CD4-positive, alpha-beta T cell treated with Interleukin-21 for 1 hour (primary cell): ENCODE measurements around the gene URI1.
"Not testable (repeated sequence)": the region's sequence is repeated elsewhere in the genome, so short reads cannot be mapped to it uniquely, and the experiment has no call there.

ENCODE experiments used
- DNase-seq: peaks from one replicate; pipeline ENCODE4 v3.0.0-alpha.2; 2020

Gene URI1

DNA sequence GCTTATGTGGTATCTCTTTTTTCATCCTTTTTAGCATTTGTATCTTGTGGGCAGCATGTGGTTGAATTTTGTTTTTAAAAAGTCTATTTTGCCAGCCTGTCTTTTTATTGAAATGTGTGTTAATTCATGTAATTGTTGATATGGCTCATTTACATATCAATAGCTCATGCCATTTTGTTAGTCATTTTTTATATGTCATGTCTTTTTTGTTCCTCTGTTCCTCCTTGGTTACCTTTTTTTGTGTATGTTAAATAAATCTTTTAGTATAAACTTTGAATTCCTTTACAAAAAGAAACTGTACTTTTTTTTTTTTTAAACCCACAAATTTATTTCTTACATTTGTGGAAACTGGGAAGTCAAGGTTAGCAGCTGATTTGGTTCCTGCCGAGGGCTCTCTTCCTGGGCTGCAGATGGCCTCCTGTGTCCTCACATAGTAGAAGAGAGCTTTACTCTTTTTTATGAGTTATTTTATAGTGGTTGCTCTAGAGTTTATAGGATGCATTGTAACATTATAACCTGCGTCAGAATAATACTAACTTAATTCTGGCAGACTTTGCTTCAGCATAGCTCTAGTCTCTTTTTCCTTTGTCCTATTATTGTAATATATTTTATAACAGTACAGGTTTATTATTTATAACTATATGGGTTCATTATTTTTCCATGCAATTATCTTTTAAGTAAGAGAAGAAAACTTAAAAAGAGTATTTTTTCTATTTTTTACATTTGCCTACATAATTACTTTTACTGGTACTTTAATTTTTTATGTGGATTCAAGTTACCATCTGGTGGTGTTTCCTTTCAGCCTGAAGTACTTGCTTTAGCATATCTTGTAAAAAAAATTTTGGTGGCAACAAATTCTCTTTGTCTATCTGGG, 86.3 kb downstream of the URI1 start:
- DNase-seq: no peak

DNA sequence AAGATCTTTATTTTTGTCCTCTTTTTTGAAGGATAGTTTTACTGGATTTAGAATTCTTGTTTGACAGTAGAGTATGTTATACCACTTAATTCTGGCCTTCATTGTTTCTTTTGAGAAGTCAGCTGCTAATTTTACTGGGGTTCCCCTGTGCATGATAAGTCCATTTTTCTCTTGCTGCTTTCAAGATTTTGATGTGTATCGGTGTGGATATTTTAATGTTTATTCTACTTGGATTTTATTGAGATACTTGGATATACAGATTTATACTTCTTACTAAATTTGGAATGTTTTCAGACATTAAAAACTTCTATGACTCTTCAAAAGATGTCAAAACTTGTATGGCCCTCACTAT, 86.9 kb downstream of the URI1 start:
- DNase-seq: no peak

DNA sequence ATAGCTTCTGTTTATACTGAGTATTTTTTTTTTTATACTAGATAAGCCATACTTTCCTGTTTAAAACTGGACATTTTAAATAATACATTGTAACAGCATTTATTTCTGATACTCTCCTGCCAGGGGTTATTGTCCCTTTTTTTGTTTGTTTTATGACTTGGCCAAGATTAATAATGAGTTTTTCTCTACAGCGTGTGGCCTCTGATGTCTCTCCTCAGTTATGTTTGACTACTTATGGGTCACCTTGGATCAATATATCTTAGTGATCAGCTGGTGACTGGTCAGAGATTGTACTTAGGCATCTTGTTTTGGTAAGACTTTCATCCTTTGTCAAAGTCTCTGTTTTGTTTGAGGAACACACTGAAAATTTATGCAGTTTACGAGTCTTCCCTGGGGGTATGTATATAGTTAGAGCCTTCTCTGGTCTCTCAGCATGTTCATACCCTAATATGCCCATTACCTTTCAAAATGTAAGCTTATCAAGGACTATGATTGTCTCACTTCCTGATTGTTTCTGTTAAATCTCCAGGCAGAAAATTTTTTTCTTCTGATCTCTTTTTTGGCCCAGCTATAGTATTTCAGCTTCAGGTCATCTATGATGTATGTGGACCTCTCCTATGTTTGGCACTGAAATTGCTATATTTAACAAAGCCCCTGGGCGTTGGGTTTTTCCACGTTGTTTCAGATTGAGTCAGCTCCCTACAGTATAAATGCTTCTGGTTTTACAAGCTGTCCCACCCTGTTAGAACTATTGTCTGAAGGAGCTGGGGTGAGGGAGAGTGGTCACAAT, 87.9 kb downstream of the URI1 start:
- DNase-seq: no peak

DNA sequence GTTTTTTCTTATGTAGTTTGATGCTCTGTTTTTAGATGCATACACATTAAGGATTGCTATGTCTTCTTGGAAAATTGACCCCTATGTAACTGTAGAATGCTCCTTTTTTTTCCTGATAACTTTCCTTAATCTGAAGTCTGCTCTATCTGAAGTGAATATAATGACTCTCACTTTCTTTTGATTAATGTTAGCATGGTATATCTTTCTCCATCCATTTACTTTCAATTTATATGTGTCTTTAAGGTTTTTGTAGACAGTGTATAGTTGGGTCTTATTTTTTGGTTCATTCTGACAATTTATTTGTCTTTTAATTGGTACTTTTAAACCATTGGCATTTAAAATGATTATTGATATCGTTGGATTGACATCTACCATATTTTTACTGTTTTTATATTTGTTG, 92.3 kb downstream of the URI1 start:
- no peak for DNase-seq

DNA sequence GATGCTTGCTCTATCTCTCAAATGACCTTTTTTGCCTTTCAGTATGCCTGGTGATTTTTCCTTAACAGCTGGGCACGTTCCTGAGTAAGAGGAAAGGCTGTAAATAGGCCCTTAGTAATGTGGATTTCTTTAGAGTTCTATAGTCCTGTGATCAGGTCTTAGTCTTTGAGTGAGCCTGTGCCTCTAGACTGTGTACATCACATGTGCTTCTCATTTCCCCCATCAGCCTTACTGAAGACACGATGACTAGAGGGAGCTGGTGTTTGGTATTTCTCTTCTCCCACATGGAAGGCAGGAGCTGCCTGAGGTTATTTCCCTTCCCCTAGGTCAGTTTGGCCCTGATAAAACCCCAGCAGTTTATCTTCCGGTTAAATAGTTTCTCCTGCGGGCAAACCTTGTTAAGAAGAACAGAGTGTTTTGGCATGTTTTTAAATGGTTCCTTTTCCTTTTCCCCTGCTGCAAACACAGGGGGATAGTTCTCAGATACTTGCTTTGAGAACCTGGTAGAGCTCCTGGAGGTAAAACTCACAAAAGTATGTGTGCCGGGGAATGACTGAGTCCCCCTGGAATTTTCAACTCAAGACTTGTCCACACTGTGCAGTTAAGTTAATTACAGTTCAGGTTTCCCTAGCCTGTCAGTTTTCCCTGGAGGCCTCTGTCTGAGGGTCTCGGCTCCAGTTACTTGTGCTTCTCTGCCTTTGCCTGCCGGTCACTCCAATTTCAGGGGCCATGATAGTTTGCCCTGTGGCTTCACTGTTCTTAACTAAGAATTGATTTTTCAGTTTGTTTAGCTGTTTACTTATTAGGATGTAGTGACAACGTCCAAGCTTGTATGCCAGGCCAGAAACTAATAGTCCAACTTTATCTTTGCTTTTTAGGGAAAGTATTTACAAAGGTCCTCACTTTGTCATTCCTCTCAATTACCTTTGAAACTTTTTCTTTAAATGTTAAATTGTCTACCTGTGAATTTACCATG, 94.4 kb downstream of the URI1 start:
- no peak for DNase-seq

DNA sequence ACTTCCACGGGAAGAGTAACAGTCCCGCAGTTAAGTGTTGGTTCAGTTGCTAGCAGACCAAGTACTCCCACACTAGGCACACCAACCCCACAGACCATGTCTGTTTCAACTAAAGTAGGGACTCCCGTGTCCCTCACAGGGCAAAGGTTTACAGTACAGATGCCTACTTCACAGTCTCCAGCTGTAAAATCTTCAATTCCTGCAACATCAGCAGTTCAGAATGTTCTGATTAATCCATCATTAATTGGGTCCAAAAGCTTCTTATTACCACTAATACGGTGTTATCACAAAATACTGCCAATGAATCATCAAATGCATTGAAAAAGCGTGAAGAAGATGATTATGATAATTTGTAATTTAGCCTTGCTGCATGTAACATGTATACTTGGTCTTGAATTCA, 95.8 kb downstream of the URI1 start:
- DNase-seq: no peak

DNA sequence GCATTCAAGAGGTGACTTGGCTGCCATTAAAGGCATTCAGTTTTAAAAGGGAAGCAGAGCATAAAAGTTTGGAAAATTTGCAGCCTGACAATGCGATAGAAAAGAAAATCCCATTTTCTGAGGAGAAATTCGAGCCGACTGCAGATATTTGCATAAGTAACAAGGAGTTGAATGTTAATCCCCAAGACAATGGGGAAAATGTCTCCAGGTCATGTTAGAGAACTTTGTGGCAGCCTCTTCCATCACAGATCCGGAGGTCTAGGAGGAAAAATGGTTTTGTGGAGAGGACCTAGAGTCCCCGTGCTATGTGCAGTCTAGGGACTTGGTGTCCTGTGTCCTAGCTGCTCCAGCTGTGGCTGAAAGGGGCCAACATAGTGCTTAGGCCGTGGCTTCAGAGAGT, 99.9 kb downstream of the URI1 start:
- DNase-seq: not testable (repeated sequence)

DNA sequence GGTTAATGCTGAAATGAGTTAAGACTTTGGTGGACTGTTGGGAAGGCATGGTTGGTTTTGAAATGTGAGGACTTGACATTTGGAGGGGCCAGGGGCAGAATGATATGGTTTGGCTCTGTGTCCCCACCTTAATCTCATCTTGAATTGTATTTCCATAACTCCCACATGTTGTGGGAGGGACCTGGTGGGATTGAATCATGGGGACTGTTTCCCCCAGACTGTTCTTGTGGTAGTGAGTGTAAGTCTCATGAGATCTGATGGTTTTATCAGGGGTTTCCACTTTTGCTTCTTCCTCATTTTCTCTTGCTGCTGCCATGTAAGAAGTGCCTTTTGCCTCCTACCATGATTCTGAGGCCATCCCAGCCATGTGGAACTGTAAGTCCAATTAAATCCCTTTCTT, 101.0 kb downstream of the URI1 start:
- not testable (repeated sequence) for DNase-seq

DNA sequence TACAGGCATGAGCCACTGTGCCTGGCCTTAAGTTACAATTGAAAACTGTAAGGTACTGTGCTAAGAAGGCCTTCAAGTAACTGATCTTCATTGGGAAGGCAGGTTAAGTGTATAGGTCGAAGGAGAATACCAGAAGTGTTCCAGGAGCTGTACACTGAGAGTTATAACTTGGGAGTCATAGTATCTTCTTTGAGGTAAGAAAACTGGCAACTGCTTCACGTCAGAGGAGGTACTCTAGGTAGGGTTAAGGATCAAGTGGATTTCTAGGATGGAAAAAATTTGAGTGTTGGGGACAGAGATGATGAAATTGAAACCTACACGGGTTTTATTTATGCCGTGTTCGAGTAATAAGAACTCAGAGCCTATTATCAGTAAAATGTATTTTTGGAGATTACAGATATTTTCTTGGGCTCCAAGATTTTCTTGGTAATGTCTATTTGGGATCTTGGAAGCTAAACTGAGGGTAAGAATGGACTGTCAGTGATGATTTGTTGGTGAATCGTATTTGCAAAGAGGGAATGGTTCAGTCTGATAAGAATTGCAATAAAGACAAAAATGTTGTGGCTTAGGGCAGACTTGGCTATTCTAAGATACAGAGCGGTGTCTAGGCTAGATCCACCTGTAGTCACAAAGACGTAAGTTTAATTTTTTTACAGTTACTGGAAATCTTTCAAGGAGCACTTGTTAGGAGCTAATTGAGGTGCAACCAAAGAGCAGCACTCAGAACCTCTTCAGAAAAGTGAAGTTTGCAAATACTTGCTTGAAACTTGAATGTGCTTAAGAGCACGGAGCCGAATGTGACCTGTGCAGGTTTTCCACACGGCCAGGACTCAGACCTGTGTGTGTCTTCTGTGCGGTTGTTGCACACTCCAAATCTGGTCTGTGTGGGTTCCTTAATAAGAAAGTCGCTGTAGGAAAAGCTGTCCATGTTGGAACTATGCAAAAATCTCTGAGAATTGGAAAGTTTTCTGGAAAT, 102.5 kb downstream of the URI1 start:
- no peak for DNase-seq

DNA sequence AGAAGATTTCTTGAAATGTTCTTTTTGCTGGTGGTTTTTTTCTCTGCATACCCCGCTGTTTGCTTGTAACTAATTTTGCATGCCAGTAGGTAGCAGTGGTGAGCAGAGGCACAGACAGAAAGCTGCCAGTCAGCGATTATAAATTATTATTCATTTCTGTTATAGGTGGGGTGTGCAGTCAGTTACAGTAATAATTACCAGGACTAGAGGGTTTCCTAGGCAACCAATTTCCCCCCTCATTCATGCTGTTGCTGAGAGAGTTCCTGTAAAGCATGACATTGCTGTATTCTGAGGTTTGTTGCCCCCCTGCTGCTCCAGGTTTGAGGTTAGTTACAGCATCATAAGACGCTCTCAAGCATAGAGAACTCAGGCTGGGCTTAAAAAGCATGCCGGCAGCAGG, 104.5 kb downstream of the URI1 start:
- no peak for DNase-seq

DNA sequence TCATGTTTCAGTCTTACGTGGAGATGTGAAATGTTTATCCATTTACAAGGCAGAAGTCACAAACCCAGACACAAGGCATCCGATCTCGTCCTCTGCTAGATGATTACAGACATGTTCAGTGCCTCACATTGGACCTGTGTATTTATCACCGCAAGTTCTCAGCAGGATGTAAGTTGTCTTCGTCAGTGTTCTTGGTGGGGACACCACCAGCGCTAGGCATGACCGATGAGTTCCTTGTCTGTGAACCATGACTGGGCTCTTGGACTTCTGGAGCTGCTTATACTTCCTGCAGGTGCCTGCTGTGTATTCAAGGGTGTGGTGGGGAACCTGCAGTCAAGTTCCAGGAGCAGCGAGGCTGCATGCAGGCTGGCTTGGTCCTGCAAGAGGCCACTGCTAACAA, 105.4 kb downstream of the URI1 start:
- DNase-seq: no peak

DNA sequence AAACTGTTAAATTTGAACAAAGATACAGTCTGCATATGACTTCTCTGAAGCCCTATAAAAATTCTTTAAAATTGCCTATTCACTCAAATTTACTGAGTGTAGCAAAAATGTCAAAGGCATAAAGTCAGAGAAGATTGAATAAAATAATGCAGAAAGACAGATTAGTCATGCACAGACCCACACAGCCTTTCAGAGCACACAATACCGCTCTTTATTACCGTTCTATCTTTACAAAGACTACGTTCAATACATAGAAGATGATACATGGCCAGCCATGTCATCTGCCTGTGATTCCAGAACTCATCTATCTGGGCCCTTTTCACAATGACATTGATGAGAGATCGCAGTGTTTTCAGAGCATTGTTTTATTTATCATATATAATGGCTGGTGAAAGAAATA, 107.2 kb downstream of the URI1 start:
- DNase-seq: no peak

DNA sequence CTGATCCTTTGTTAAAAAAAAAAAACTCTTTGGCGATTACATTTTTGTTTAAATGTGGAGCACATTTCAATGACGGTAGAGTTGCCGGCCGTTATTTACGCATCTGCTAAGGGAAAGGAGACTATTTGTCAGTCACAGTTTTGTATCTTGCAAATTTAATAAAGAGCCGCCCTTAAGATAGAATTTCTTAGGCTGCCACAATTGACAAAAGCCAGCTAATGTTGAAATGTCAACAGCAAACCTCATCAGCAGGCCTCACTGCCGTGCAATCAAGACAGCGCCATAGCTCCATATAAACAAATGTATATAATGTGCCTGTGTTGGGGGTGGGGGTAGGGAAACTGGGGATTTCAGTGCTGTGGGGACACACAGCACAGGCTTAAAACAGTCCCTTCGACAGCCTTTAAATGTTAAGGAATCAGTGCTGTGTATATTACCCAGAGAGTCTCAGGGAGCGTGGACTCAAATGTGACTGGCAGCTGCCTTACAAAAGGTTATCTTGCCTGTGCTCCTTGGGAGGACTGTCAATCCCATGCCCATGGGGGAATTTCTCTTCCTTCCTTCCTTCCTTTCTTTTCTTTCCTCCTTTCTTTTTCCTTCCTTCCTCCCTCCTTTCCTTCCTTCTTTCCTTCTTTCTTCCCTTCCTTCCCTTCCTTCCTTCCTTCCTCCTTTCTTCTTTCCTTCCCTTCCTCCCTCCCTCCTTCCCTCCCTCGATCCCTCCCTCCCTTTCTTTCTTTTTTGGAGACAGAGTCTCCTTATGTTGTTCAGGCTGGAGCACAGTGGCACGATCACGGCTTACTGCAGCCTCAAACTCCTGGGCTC, 108.0 kb downstream of the URI1 start:
- DNase-seq: no peak

DNA sequence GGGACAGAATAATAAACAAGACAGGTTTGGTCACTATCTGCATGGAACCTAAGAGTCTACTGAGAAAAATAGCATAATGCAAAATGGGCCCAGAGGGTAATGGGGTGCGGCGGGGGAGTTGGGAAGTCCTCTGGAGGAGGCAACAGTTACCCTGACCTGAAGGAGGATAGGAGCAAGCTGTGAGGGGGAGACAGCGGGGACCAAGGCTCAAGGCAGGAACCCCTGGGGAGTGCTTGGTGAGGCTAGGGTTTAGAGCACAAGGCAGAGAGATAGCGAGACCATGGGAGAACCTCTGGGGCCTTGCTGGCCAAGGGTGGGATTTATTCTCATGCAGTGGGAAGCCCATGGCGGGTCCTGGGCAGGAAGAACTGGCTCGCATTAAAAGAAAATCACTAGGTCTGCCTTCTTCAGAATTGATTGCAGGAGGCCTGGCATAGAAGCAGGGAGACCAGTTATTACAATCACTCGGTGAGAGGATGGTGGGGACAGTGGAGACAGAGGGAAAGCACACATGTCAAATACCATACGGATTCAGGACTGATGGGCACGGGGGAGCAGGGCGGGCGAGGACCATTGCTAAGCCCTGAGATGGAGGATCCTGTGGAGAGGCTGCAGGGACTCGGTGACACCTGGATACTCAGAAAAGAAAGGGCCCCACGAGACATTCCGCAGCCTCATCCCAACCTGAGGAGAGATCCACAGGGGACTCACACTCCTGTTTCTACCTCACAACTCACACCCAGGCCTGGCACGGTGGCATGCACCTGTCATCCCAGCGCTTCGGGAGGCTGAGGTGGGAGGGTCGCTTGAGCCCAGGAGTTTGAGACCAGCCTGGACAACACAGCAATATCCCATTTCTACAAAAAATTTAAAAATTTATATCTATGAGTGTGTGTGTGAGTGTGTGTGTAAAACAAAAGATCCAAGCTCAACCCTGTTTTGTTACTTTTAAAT, 110.4 kb downstream of the URI1 start:
- DNase-seq: no peak

DNA sequence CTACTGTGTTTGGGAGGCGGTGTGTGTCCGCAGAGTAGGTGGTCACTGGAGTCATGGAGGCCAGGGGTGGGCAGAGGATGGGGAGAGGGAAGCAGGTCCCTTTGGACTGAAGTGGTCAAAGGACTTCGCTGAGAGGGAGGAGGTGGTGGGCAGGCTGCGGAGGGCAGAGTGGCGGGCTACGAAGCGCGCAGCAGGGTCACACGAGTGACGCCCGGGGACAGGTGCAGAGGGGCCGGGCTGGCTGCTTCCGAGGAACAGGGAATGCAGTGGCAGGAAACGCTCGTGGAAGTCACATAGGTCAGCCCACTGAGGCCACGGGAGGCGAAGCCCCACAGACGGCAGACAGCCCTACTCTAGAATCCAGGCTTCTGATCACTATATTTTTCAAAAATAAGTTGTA, 111.5 kb downstream of the URI1 start:
- DNase-seq: no peak

DNA sequence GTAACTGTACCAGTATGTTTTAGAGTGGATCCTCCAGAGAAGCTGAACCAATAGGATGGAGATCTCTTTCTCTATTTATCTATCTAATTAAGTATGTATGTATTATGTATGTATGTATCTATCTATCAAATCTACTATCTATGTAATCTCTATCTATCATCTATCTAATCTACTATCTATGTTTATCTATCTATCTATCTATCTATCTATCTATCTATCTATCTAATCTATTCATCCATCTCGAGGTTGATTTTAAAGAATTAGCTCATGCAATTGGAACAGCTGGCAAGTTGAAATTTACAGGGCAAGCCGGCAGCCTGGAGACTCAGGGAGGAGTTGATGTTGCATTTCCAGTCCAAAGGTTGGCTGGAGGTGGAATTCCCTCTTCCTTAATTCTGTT, 112.2 kb downstream of the URI1 start:
- no peak for DNase-seq

DNA sequence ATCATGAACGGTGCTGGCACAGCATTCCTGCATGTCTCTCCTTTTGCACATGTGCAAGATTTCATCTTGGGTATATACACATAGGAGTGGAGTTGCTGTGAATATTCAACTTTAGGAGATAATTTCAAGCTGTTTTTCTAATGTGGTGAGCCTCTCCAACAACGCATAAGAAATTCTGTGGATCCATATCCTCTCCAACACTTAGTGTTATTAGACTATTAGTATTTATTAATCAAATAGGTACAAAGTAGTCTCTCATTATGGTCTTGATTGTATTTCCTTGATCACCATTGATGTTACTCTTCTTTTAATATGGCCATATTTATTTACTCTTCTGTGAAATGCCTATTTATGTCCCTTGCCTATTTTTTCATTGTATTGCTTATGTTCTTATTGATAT, 114.5 kb downstream of the URI1 start:
- DNase-seq: no peak

DNA sequence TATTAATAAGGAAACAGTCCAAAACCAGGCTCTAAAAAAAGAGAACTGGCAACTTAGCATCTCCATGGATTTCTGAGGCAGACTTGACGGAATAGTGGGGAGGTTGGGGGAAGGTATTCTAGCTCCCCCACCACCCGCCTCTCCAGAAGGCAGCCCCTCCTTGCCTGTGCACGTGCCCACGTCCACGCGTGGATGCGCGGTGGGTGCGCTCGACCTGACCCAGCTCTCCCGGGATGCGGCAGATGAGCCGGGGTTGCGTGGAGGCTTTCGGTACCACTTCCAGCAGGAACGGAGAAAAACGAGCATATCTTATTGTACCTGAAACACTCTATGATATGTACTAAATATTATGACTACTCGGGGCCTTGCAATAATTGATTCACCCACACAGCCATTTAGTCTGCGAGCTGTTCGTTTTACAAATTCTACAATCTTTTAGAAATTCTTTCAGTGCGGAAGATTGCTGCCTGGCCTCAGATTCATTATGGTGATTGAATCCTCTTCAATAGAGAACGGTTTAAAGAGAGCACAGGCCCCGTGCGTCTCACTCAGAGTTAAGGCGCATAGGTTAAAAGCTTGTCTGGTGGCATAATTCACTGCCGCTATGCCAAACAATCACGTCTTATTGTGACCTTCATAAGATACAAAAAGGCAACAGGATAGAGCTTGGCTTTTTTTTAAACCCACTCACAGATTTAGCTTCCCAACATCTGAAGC, 117.9 kb downstream of the URI1 start:
- no peak for DNase-seq
